Transverse colon (tissue), 4 donors: ENCODE data around the gene PERM1. TPM values are rescaled to one million over a fixed set of nuclear protein-coding genes. Genes with fewer than 3 reads are reported as not detected.

Experiments
- DNase-seq: peaks from one replicate; pipeline ENCODE4 v3.0.0-alpha.2; 2019
- H3K27ac ChIP-seq, 4 donors: fragments of 200-600 bp; sonication (generic); 2 replicates each; pipeline ENCODE4 v1.5.1; 2016 to 2018; ENCODE audit warnings: inconsistent platforms in 4 of 4
- H3K27me3 ChIP-seq: fragments of 200-600 bp; sonication (generic); 2 replicates; pipeline ENCODE4 v1.5.1; 2017; ENCODE audit warnings: inconsistent platforms
- H3K36me3 ChIP-seq, 4 donors: fragments of 200-600 bp; sonication (generic); 2 replicates each; pipeline ENCODE4 v1.5.1; 2017 to 2019; ENCODE audit warnings: inconsistent platforms in 4 of 4
- H3K4me1 ChIP-seq, 4 donors: fragments of 200-600 bp; sonication (generic); 2 replicates each; pipeline ENCODE4 v1.5.1; 2017 to 2020; ENCODE audit warnings: inconsistent platforms in 4 of 4
- H3K4me3 ChIP-seq, 4 donors: fragments of 200-600 bp; sonication (generic); 1 replicate in 1 of 4; 2 replicates in 3 of 4; pipeline versions ENCODE4 v1.5.1 to v1.6.1; 2017 to 2019; ENCODE audit warnings: inconsistent platforms in 4 of 4
- H3K9me3 ChIP-seq, 2 donors: fragments of 200-600 bp; sonication (generic); 2 replicates each; pipeline ENCODE4 v1.5.1; 2017 to 2019; ENCODE audit warnings: inconsistent platforms in 2 of 2
- CTCF ChIP-seq, 5 experiments: fragments of 200-600 bp in 3 of 5; fragments of 450-650 bp in 2 of 5; sonication (generic) in 3 of 5; IDR thresholded peaks; 1 replicate in 2 of 5; 2 replicates in 3 of 5; pipeline ENCODE4 v1.5.1; 2016 to 2017; ENCODE audit warnings: antibody characterized with exemption in 5 of 5, inconsistent platforms in 3 of 5, mild to moderate bottlenecking in 2 of 5, moderate library complexity in 1 of 5
- EP300 ChIP-seq: sonication (generic); formaldehyde crosslinking; IDR thresholded peaks from one replicate; pipeline ENCODE4 v1.6.1; 2017; ENCODE audit warnings: antibody characterized with exemption, low read depth
- POLR2A ChIP-seq: fragments of 450-650 bp; IDR thresholded peaks from one replicate; pipeline ENCODE4 v1.6.1; 2016; ENCODE audit warnings: antibody characterized with exemption, mild to moderate bottlenecking, moderate library complexity
- POLR2AphosphoS5 ChIP-seq, 3 donors: sonication (generic); formaldehyde crosslinking; IDR thresholded peaks; one replicate each; pipeline ENCODE4 v1.6.1; 2016; ENCODE audit warnings: antibody characterized with exemption in 3 of 3
- WGBS, 2 donors: methylation state at CpG; one replicate each; pipeline ENCODE4 v1.1.5; 2018; ENCODE audit warnings: low coverage in 1 of 2; 5-methylcytosine and 5-hydroxymethylcytosine counted together
- in situ Hi-C, 4 donors: fragments of 200-750 bp; cut with MboI; loops; one replicate each; pipeline versions ENCODE4 v1.15.0 to v1.15.1; 2017; ENCODE audit warnings: low sequenced_read_pairs in 3 of 4, low pct_ligation_motif_present in 1 of 4, low pct_unique_long_range_greater_than_20kb in 1 of 4
- intact Hi-C: fragments of 100-400 bp; cut with DNase I; formaldehyde crosslinking; loops from one replicate; pipeline ENCODE4 v1.15.1; 2023; ENCODE audit warnings: low total_unique reads
- total RNA-seq, 4 donors: library from RNA; depleted of rRNA; stranded (reverse); fragments of >200 nt; gene quantifications; one replicate each; pipeline ENCODE4 v1.1.0, GENCODE V29; 2016

The PERM1 gene
- total RNA-seq, 4 donors from 2014 or later, result 0.14 TPM; not detected in 3

GRCh38 chr1:1026599-1027413 is 44.9 kb upstream of the PERM1 start:
- no peaks in the 10 kb centered on the region for H3K27me3 ChIP-seq
- DNase-seq, result no peak
- TF ChIP-seq EP300 (no peak), POLR2AphosphoS5 (IDR thresholded peaks at IDR 0.05) (no peak), POLR2A (no peak), CTCF (IDR thresholded peaks at IDR 0.05) (no peak)
- H3K4me3 ChIP-seq, result no peak overlapping the region
- in situ Hi-C loops, result no loop called here
- H3K4me1 ChIP-seq, result peaks cover 0 to 4% (median 0%) of the 10 kb centered on the region in 4 donors
- no peaks in the 10 kb centered on the region for H3K9me3 ChIP-seq
- no peaks in the 10 kb centered on the region for H3K36me3 ChIP-seq
- intact Hi-C loops, result no loop called here
- H3K27ac ChIP-seq, result no peak overlapping the region
- 67% methylated on average over 11 of the region's 21 CpGs; no CpG with 5 or more reads in 1 of the 2 donors for WGBS, 2 donors

- H3K36me3 ChIP-seq, result no peaks in the 10 kb centered on the region
- in situ Hi-C loops (no loop called here), intact Hi-C loops (no loop called here)
- DNase-seq, result no peak
- 82 to 100% methylated on average over 2 to 9 of the region's 10 CpGs for WGBS, 2 donors
- H3K27me3 ChIP-seq, result no peaks in the 10 kb centered on the region
- no peak overlapping the region for H3K4me3 ChIP-seq
- no peaks in the 10 kb centered on the region for H3K9me3 ChIP-seq
- TF ChIP-seq CTCF (IDR thresholded peaks at IDR 0.05) (no peak), POLR2AphosphoS5 (IDR thresholded peaks at IDR 0.05) (no peak), POLR2A (no peak), EP300 (no peak)
- H3K27ac ChIP-seq, result no peak overlapping the region
- peaks cover 6 to 14% (median 10%) of the 10 kb centered on the region in 4 donors for H3K4me1 ChIP-seq
These were observed 43.8 kb upstream of the PERM1 start for GRCh38 chr1:1025730-1026129.

GRCh38 chr1:1024771-1025699 is 43.1 kb upstream of the PERM1 start:
- no peak overlapping the region for H3K4me3 ChIP-seq
- H3K9me3 ChIP-seq, result no peaks in the 10 kb centered on the region
- no peak for DNase-seq
- no peak overlapping the region for H3K27ac ChIP-seq
- in situ Hi-C loops (no loop called here), intact Hi-C loops (no loop called here)
- WGBS, 2 donors, result 74% methylated on average over 25 of the region's 31 CpGs; no CpG with 5 or more reads in 1 of the 2 donors
- peaks cover 6 to 17% (median 15%) of the 10 kb centered on the region in 4 donors for H3K4me1 ChIP-seq
- H3K36me3 ChIP-seq, result no peaks in the 10 kb centered on the region
- H3K27me3 ChIP-seq, result no peaks in the 10 kb centered on the region
- no peak for TF ChIP-seq CTCF (IDR thresholded peaks at IDR 0.05)
- no peak for TF ChIP-seq POLR2AphosphoS5 (IDR thresholded peaks at IDR 0.05)
- TF ChIP-seq EP300, result no peak
- no peak for TF ChIP-seq POLR2A
